HG03135 (cell line): ENCODE data around the gene APLP1.
"Not testable (repeated sequence)": the region's sequence is repeated elsewhere in the genome, so short reads cannot be mapped to it uniquely, and the experiment has no call there.

Experiments used
- ATAC-seq: cut with Tn5 transposase; IDR thresholded peaks from one replicate; pipeline ENCODE4 v1.9.1; 2021; ENCODE audit warnings: mild to moderate bottlenecking, moderate library complexity; ENCODE audit not compliant: unreplicated experiment

The APLP1 gene

DNA sequence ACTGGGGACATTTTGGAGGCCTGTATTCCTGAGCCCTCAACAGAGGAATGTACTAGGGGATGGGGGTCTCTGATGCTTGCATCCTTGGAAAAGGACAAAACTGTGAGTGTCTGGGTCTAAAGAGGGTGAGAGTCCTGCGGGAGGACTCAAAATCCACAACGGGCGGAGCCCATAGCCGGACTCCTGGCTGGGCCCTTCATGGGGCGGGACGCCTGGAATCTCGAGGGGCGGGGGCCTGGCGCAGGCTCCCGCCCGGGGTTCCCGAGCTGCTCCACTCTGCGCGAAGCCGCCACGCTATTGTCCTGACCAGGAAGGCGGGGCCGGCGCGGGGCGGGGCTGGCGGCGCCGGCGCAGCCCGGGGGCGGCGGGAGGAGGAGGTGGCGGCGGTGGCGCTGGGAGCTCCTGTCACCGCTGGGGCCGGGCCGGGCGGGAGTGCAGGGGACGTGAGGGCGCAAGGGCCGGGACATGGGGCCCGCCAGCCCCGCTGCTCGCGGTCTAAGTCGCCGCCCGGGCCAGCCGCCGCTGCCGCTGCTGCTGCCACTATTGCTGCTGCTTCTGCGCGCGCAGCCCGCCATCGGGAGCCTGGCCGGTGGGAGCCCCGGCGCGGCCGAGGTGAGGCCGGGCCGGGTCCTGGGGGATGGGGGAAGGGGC, at the start of gene APLP1:
Gene APLP1, plus strand, starts transcription at position 403 of the 651 bp plus-strand sequence. Its CDS starts 63 bp downstream, at position 466.
- ATAC-seq: no peak

- no peak for ATAC-seq
Measured at GRCh38 chr19:35822579-35822978, 45.8 kb upstream of the APLP1 start.

DNA sequence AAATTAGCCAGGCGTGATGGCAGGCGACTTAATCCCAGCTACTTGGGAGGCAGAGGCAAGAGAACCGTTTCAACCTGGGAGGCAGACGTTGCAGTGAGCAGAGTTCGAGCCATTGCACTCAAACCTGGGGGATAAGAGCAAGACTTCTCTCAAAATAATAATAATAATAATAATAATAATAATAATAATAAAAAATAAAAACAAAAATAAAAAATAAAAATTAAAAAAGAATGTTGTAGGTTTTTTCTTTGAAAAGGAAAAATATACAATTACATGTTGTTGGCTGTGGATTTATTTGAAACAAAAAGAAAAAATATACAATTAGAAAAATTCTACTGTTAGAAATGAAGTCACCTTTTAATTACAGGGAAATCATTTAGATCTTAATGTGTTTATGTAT, 44.2 kb upstream of the APLP1 start:
- ATAC-seq: no peak

- no peak for ATAC-seq
Measured at GRCh38 chr19:35828692-35829301, 39.6 kb upstream of the APLP1 start.

DNA sequence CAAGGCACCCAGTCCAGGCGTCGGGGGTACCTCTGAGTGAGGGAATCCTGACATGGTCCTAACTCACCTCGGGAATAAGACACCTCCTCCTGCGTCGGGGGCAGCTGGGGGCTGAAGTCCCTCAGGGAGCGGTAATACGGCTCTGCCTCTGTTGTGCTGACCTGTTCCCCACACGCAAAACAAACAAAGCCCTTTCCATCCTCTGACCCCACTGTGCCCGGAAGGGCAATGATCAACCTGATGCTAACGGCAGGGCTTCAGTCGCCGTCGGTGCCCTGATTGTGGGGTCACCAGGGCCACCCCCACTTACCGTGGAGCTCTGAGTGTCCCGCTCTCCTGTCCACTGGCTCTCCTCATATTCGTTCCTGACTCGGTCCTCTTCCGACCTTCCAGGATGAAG, 37.4 kb upstream of the APLP1 start:
- ATAC-seq: no peak

GRCh38 chr19:35832054-35832453, 36.3 kb upstream of the APLP1 start:
- no peak for ATAC-seq

GRCh38 chr19:35833972-35834371, 34.4 kb upstream of the APLP1 start:
- ATAC-seq: no peak

DNA sequence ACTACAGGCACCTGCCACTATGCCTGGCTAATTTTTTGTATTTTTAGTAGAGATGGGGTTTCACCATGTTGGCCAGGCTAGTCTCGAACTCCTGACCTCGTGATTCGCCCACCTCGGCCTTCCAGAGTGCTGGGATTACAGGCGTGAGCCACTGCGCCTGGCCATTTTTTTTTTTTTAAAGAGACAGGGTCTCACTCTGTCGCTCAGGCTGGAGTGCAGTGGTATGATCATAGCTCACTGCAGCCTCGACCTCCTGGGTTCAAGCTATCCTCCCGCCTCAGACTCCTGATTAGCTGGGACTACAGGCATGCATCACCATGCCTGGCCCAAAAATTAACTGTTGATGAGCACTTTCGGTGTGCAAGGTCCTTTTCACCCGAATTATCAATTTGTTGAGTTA, 32.3 kb upstream of the APLP1 start:
- not testable (repeated sequence) for ATAC-seq

GRCh38 chr19:35841961-35842595, 26.3 kb upstream of the APLP1 start:
- ATAC-seq: no peak

DNA sequence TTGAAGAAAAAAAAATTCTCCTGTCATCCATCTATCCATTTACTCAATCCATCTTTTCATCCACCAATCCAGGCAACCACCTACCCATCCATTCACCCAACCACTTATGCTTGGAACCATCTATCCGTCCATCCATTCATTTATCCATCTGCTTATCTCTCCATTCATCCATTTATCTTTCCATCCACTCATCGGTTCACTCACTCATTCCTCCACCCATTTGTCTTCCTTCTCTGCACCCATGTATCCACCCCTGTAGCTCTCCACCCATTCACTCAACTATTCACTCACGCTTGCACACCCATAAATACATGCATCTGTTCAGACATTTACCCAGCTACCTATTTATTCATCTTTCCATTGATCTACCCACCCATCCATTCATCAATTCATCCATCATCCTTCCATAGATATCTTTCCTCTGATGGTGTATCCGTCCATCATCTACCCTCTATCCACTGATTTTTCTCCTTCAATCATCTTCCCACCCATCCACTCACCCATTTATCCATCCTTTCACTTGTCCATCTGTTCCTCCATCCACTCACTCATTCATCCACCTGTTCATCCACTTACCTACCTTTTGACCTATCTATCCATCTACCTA, 25.6 kb upstream of the APLP1 start:
- no peak for ATAC-seq

DNA sequence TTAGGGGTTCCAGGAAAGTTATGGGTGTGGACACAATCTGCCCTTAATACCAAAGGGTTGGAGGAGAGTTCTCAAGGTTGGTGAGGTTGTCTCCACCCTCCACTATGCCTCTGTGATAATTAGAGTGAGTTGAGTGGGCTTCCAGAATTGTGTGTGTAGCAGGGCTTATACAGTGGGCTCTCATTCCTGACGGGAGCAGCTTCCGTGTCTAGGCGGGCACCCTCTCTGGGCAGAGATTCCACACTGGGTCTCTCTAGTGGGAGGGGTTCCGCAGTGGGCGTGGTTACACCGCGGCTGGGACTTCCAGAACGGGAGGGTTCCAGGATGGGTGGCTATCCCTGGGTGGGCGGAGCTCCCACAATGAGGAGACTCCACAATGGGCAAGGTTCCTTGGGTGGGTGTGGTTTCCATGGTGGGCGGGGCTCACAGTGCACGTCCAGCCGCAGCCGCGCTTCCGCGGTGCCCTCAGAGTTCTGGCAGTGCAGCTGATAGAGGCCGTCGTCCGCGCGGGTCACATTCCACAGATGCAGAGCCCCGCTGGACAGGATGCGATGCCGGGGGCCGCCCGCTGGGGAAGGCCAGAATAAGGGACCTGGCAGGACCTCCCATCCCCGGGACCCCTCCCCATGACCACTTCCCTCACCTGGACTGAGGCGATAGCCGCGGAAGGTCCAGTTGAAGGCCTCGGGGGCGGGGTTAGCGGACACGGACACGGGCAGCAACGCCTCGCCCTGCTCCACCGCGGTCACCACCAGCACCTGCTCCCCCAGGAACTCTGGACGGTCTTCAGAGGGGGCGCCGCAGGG, 24.5 kb upstream of the APLP1 start:
- no peak for ATAC-seq

GRCh38 chr19:35844482-35845214, 23.7 kb upstream of the APLP1 start:
- ATAC-seq: no peak

- no peak for ATAC-seq
Measured at GRCh38 chr19:35845215-35846037, 22.9 kb upstream of the APLP1 start.

DNA sequence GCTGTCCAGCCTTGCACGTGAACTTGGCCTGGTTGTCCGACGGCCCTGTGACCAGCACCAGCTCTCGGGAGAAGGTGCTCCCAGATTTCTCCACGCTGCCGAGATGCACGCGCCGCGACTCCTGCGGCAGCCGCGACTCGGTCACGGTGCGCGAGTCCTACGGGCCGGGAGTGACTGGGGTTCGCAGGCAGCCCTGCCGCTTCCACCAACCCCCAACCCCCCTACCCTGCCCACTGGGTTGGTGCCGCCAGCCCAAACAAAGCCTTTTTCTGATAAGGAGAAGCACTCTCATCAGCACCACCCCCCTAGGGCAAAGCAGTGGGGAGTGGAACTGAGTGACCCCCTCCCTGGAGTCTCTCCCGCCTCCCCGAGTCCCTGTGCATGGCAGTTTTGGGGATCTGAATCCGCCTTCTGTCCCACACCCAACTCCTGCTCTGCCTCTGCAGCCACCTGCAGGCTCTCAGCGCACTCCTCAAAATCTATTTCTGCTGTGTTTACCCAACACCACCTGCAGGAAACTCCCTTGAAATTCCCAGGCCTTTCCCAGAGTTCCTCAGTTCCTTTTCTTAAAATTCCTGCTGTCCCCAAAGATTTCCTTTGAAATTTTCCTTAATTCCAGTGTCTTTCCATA, 22.2 kb upstream of the APLP1 start:
- ATAC-seq: no peak

DNA sequence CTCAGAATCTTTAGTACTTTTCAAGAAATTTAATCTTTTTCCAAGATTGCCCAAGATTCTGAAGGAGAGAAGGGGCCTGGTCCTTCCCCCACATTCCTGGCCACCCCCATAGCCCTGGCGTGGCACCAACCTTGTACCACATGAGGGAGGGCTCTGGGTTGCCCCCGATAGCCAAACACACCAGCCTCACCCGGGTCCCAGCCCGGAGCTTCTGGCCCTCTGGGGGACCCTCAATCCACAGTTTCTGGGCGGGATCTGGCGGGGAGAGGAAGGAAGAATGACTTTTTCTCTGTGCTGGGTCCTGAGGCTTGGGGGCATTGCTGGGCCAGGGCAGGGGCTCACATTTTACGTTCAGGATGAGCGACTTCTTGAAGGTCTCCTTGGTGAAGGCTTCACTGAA, 20.5 kb upstream of the APLP1 start:
- ATAC-seq: no peak

- no peak for ATAC-seq
Measured at GRCh38 chr19:35848486-35848885, 19.9 kb upstream of the APLP1 start.

GRCh38 chr19:35848919-35849505, 19.4 kb upstream of the APLP1 start:
- ATAC-seq: no peak

DNA sequence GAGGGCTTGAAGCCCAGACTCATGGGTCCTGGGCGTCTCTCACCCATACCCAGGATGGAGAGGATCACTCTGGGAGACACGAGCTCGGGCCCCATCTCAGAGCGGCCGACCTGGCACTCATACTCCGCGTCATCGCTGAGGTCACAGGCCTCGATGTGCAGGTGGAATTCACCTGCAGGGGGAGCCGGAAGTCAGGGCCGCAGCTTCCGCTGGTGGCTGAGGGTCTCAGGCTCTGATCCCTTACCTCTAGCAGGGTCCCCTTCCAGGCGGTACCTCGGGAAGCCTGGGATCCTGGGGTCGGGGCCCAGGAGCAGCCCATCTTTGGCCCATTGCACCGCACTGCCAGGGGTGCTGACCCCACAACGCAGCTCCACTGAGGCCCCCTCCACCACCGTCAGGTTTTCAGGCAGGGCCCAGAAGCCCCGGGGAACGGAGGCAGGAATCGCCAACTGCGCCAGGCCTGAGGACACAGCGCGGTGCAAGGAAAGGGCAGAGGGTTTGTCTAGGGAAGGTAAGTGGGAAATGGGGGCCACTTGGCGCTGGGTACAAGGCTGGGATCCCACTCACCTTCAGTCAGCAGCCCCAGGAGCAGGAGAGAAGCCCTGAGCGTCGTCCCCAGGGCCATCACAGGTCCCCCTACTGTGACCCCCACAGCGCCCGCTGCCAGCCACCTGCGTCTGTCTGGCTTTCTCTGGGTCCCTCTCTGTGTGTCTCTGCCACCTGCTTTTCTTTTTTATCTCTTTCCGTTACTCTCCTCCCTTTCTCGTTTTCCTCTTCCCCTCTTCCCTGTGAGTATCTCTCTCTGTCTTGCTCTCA, 17.0 kb upstream of the APLP1 start:
- ATAC-seq: no peak
